Neural crest cell (in vitro differentiated cells): ENCODE results near the gene RAB17. TPM values are rescaled to one million over a fixed set of nuclear protein-coding genes. Genes with fewer than 3 reads are reported as not detected.
"Not testable (repeated sequence)": the region's sequence is repeated elsewhere in the genome, so short reads cannot be mapped to it uniquely, and the experiment has no call there.

Source experiments
- DNase-seq: peaks from one replicate; pipeline ENCODE4 v3.0.0; 2021; ENCODE audit warnings: low read depth, mixed read lengths, low spot score
- H3K27ac Mint-ChIP-seq: one replicate; pipeline ENCODE4 v1.8.0; 2021; ENCODE audit warnings: mild to moderate bottlenecking, mixed read lengths; ENCODE audit not compliant: unreplicated experiment
- H3K27me3 Mint-ChIP-seq: 2 replicates; pipeline ENCODE4 v1.8.0; 2021; ENCODE audit warnings: low read depth, mild to moderate bottlenecking, mixed read lengths
- H3K36me3 Mint-ChIP-seq: 2 replicates; pipeline ENCODE4 v1.8.0; 2021; ENCODE audit warnings: low read depth, mild to moderate bottlenecking, mixed read lengths
- H3K4me1 Mint-ChIP-seq: 2 replicates; pipeline ENCODE4 v1.8.0; 2021; ENCODE audit warnings: mixed read lengths
- H3K4me3 Mint-ChIP-seq: one replicate; pipeline ENCODE4 v1.8.0; 2021; ENCODE audit warnings: mild to moderate bottlenecking, mixed read lengths
- H3K9me3 Mint-ChIP-seq: 2 replicates; pipeline ENCODE4 v1.8.0; 2021; ENCODE audit warnings: mixed read lengths
- total RNA-seq: library from RNA; stranded (reverse); gene quantifications from 2 replicates; pipeline ENCODE4 v1.2.1, GENCODE V29; 2021
- TF ChIP-seq, protein P1 (sequence below): fragments of 200-600 bp; sonication (generic); conservative IDR thresholded peaks from 2 replicates; pipeline ENCODE4 v1.5.0; 2021; ENCODE audit warnings: antibody characterized with exemption, mild to moderate bottlenecking

RAB17 gene
- total RNA-seq, 1 donor from 2014 or later = not detected

DNA sequence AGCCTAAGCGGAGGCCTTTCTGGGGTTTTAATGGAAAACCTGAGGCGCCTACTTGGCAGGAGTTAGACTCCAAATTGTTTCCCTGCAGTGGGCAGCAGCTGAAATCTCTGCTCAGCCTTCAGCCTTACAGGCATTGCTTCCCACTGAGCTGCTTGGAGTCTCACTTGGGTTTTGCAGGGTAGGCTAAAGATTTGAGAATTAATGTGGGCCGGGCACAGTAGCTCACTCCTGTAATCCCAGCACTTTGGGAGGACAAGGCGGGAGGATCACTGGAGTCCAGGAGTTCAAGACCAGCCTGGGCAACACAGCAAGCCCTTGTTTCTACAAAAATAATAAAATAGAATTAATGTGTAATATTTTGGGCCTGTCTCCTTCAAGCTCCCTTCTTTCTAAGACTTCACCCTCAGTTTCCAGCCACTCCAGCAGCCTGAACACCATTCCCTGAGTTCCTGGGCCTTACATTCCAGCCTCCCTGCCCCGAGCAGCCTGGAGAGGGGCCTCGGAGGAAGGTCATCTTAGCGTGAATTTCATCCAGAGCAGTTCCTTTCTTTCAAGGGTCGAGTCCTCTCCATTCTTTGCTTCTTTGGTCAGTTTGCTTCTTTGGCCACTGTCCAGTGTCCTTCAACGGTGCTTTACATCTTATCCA, 9.1 kb upstream of the RAB17 start:
- TF ChIP-seq, protein P1, sequence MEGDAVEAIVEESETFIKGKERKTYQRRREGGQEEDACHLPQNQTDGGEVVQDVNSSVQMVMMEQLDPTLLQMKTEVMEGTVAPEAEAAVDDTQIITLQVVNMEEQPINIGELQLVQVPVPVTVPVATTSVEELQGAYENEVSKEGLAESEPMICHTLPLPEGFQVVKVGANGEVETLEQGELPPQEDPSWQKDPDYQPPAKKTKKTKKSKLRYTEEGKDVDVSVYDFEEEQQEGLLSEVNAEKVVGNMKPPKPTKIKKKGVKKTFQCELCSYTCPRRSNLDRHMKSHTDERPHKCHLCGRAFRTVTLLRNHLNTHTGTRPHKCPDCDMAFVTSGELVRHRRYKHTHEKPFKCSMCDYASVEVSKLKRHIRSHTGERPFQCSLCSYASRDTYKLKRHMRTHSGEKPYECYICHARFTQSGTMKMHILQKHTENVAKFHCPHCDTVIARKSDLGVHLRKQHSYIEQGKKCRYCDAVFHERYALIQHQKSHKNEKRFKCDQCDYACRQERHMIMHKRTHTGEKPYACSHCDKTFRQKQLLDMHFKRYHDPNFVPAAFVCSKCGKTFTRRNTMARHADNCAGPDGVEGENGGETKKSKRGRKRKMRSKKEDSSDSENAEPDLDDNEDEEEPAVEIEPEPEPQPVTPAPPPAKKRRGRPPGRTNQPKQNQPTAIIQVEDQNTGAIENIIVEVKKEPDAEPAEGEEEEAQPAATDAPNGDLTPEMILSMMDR = no peak
- Mint-ChIP-seq H3K9me3 (no peaks in the 10 kb centered on the region), H3K27ac (peak overlapping the region; percentile 12), H3K36me3 (no peaks in the 10 kb centered on the region), H3K4me1 (peaks cover 51% of the 10 kb centered on the region), H3K27me3 (no peaks in the 10 kb centered on the region), H3K4me3 (no peak overlapping the region)
- DNase-seq = no peak

DNA sequence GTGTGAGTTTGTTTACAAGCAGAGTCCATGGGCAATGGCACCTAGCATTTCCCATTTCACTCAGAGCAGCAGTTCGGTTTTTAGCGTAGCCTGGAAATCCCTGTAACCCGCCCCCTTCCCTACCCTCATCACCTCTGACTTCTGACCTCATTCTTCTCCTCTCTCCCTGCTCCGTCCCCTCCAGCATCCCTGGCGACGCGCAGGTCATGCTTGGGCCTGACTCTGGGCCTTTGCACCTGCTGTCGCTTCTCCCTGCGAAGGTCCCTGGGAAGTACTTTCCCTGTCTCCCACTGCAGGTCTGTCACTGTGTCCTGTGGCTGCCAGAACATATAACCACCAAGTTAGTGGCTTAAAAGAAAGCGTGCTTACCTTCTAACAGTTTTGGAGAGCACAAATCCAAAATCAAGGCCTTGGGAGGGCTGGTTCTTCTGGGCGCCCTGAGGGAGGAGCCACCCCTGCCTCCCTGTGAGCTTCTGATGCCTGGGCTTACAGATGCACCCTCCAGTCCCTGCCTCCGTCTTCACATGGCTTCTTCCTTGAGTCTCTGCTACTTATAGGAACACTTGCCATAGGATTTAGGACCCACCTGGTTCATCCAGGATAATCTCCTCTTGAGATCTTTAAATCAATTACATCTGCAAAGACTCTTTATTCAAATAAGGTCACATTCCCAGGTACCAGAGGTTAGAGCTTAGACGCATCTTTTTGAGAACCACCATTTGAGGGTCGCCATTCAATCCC, 8.1 kb upstream of the RAB17 start:
- H3K9me3 Mint-ChIP-seq = no peaks in the 10 kb centered on the region
- H3K27me3 Mint-ChIP-seq = no peaks in the 10 kb centered on the region
- H3K4me3 Mint-ChIP-seq = no peak overlapping the region
- no peak overlapping the region for H3K27ac Mint-ChIP-seq
- TF ChIP-seq, protein P1 = no peak
- H3K4me1 Mint-ChIP-seq = peaks cover 53% of the 10 kb centered on the region
- H3K36me3 Mint-ChIP-seq = no peaks in the 10 kb centered on the region
- no peak for DNase-seq

DNA sequence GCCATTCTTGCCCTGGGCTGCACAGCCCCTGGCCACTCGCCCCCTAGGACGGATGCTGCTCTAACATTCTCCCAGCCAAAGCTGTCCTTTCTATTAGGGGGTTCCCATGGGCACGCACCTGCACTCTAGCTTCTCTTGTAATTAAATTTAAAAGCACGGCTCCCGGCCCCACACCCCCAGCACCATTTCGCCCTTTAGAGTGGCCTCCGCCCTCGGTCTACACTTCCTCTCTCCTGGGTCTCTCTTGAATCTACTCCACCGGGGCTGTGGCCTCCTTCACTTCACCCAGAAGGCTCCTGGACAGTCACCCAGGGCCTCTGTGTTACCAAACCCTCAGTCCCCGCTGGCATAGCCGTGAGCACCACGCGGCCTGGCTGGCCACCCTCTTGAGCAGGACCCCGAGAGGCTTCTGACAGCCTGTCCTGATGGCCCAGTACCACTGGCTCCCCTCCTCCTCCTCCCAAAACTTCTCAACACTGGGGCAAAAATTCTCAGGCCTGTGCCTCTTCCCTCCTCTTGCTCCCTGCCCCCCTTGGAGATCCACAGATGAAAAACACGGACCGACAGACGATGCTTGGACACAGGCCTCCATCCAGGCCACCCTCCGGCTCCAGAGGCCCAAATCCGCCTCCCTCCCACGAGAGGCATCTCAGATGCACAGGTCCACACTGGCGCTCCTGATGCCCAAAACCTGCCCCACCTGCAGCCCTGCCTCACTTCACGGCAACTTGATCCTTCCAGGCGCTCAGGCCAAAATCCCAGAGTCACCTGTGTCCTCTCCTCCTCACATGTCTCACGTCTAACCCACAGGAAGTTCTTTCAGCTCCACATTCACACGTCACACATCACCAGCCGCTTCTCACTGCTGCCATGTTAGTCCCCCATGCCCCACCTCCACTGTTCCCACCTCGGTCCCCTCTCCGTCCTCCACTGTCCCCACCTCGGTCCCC, 6.9 kb upstream of the RAB17 start:
- H3K4me1 Mint-ChIP-seq = peaks cover 41% of the 10 kb centered on the region
- no peaks in the 10 kb centered on the region for H3K9me3 Mint-ChIP-seq
- TF ChIP-seq, protein P1 = no peak
- H3K4me3 Mint-ChIP-seq = no peak overlapping the region
- H3K27me3 Mint-ChIP-seq = no peaks in the 10 kb centered on the region
- DNase-seq = no peak
- H3K36me3 Mint-ChIP-seq = no peaks in the 10 kb centered on the region
- no peak overlapping the region for H3K27ac Mint-ChIP-seq

DNA sequence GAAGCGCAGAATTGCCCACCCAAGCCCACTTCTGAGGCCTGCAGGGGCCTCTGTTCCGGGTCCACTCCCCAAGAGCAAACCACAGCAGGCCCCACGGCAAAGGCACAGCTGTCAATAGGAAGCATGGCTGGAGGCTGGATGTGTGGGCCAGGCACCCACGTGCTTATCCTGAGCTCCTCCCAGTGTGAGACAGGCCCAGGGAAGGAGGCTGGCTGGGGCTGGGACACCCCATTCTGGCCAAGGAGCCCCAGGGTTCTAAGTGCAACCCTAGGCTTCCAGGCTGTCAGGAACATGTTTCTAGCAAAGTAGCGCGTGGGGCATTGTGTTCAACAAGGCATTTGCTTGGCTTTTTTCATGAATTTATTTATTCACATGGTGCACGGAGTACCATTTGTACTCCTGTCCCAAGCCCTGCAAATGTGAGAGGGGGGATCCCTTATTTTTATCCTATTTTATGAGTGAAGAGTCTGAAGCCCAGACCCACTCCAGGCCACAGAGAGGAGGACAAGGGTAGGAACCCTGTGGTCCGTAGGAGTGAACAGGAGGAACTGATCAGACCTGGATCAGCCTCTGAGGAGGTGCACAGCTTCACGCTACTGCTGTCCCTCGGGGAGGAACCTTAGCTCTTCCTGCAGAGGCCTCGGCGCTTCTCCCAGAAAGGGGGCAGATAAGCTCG, 6.1 kb upstream of the RAB17 start:
- Mint-ChIP-seq H3K27me3 (no peaks in the 10 kb centered on the region), H3K4me1 (peaks cover 35% of the 10 kb centered on the region), H3K9me3 (no peaks in the 10 kb centered on the region), H3K4me3 (no peak overlapping the region), H3K27ac (no peak overlapping the region), H3K36me3 (no peaks in the 10 kb centered on the region)
- TF ChIP-seq, protein P1 = no peak
- no peak for DNase-seq

DNA sequence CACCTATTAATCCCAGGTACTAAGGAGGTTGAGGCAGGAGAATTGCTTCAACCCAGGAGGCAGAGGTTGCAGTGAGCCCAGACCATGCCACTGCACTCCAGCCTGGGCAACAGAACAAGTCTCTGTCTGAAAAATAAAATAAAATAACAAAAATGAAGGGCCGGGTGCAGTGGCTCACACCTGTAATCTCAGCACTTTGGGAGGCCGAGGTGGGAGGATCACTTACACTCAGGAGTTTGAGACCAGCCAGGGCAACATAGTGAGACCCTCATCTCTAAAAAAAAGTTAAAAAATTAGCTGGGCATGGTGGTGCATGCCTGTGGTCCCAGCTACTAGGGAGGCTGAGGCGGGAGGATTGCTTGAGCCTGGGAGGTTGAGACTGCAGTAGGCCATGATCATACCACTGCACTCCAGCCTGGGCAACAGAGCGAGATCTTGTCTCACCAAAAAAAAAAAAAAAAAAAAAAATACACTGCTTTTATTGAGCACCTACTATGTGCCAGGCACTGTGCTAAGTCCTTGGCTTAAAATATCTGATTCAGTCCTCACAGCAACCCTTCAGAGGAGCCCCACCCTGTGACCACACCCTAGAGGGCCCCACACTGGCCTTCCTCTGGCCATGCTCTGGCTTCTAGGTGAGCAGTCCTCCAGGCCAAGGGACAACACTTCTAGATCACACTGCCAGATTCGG, 5.4 kb upstream of the RAB17 start:
- not testable (repeated sequence) for H3K36me3 Mint-ChIP-seq, H3K27me3 Mint-ChIP-seq, H3K4me3 Mint-ChIP-seq, H3K9me3 Mint-ChIP-seq, H3K27ac Mint-ChIP-seq, DNase-seq
- H3K4me1 Mint-ChIP-seq = peaks cover 37% of the 10 kb centered on the region
